ENCODE data around the gene MLLT11. TPM values are rescaled to one million over a fixed set of nuclear protein-coding genes. Genes with fewer than 3 reads are reported as not detected.

Gene MLLT11
- total RNA-seq, 2 experiments from 2014 or later: 4.1 to 5.0 TPM

GRCh38 chr1:151047591-151047924 lies 12.6 kb upstream of the MLLT11 start, which contains the start of gene C1orf56:
Gene C1orf56, plus strand, starts transcription at chr1:151047751. Its CDS starts 97 bp downstream, at chr1:151047848.
- peaks cover 40% of the 10 kb centered on the region for H3K4me1 Mint-ChIP-seq

GRCh38 chr1:151047925-151048644 lies 12.1 kb upstream of the MLLT11 start:
- ATAC-seq (peak; percentile 85), DNase-seq (peak; percentile 79)
- Mint-ChIP-seq H3K27ac (peak overlapping the region; percentile 87), H3K27me3 (no peaks in the 10 kb centered on the region), H3K4me3 (peak overlapping the region; percentile 91), H3K4me1 (peaks cover 36% of the 10 kb centered on the region), H3K36me3 (peaks cover 23% of the 10 kb centered on the region), H3K9me3 (ENCODE audit: low read depth) (no peaks in the 10 kb centered on the region)
- CTCF ChIA-PET: interaction anchor here (0.7 to 8.9 kb wide), 17 partner anchors 11 to 480 kb away, joined by 3 to 76 read pairs (median 4); partner anchors contain the start of genes CDC42SE1, CERS2, MINDY1 and MLLT11

More at GRCh38 chr1:151047591-151047924, 12.6 kb upstream of the MLLT11 start, which contains the start of gene C1orf56:
- Mint-ChIP-seq H3K27me3 (no peaks in the 10 kb centered on the region), H3K9me3 (ENCODE audit: low read depth) (no peaks in the 10 kb centered on the region), H3K4me3 (peak within 1 kb of the TSS; percentile 91), H3K36me3 (peaks cover 18% of the 10 kb centered on the region), H3K27ac (peak within 1 kb of the TSS; percentile 87)
- CTCF ChIA-PET: interaction anchor here (1.0 to 8.9 kb wide), 15 partner anchors 12 to 480 kb away, joined by 3 to 76 read pairs (median 6); partner anchors contain the start of genes CDC42SE1, GABPB2, MINDY1 and MLLT11
- ATAC-seq (peak; percentile 74), DNase-seq (peak; percentile 66)

GRCh38 chr1:151048645-151049032 lies 11.6 kb upstream of the MLLT11 start:
- Mint-ChIP-seq H3K4me1 (peaks cover 32% of the 10 kb centered on the region), H3K27ac (peak overlapping the region; percentile 87), H3K27me3 (no peaks in the 10 kb centered on the region), H3K9me3 (ENCODE audit: low read depth) (no peaks in the 10 kb centered on the region), H3K4me3 (peak overlapping the region; percentile 91), H3K36me3 (peaks cover 29% of the 10 kb centered on the region)
- CTCF ChIA-PET: interaction anchor here (0.7 to 8.9 kb wide), 13 partner anchors 11 to 481 kb away, joined by 3 to 76 read pairs (median 6); partner anchors contain the start of genes CDC42SE1, CERS2, MINDY1 and MLLT11
- DNase-seq (no peak), ATAC-seq (no peak)

GRCh38 chr1:151049458-151049857 lies 10.7 kb upstream of the MLLT11 start:
- Mint-ChIP-seq H3K4me3 (no peak overlapping the region), H3K9me3 (ENCODE audit: low read depth) (no peaks in the 10 kb centered on the region), H3K36me3 (peaks cover 36% of the 10 kb centered on the region), H3K27ac (peak overlapping the region; percentile 54), H3K4me1 (peaks cover 34% of the 10 kb centered on the region), H3K27me3 (no peaks in the 10 kb centered on the region)
- CTCF ChIA-PET: interaction anchor here (1.1 to 8.9 kb wide), 4 partner anchors 10 to 28 kb away, joined by 5 to 76 read pairs (median 39); partner anchors contain the start of genes CDC42SE1, GABPB2 and MLLT11
- no peak for DNase-seq
- no peak for ATAC-seq

GRCh38 chr1:151050051-151050688 lies 10.0 kb upstream of the MLLT11 start:
- Mint-ChIP-seq H3K4me3 (no peak overlapping the region), H3K36me3 (peaks cover 42% of the 10 kb centered on the region), H3K9me3 (ENCODE audit: low read depth) (no peaks in the 10 kb centered on the region), H3K27me3 (no peaks in the 10 kb centered on the region), H3K4me1 (peaks cover 39% of the 10 kb centered on the region), H3K27ac (peak overlapping the region; percentile 54)
- ATAC-seq: no peak
- CTCF ChIA-PET: interaction anchor here (0.9 to 8.9 kb wide), 5 partner anchors 9 to 55 kb away, joined by 3 to 76 read pairs (median 7); partner anchors contain the start of genes CDC42SE1, GABPB2 and MLLT11
- no peak for DNase-seq

GRCh38 chr1:151051356-151052009 lies 8.7 kb upstream of the MLLT11 start:
- Mint-ChIP-seq H3K4me3 (no peak overlapping the region), H3K4me1 (peaks cover 52% of the 10 kb centered on the region), H3K36me3 (peaks cover 55% of the 10 kb centered on the region), H3K27me3 (no peaks in the 10 kb centered on the region), H3K27ac (peak overlapping the region; percentile 35), H3K9me3 (ENCODE audit: low read depth) (no peaks in the 10 kb centered on the region)
- DNase-seq (no peak), ATAC-seq (no peak)
- CTCF ChIA-PET: interaction anchor here (0.9 to 8.9 kb wide), 3 partner anchors 8 to 56 kb away, joined by 3 to 76 read pairs (median 71); partner anchors contain the start of genes CDC42SE1 and MLLT11

- Mint-ChIP-seq H3K27me3 (no peaks in the 10 kb centered on the region), H3K4me3 (peak overlapping the region; percentile 91), H3K36me3 (peaks cover 75% of the 10 kb centered on the region), H3K4me1 (peaks cover 41% of the 10 kb centered on the region), H3K27ac (peak overlapping the region; percentile 96), H3K9me3 (ENCODE audit: low read depth) (no peaks in the 10 kb centered on the region)
- DNase-seq: no peak
- no peak for ATAC-seq
- CTCF ChIA-PET: interaction anchor here (1.1 to 8.3 kb wide), 6 partner anchors 6 to 44 kb away, joined by 3 to 71 read pairs (median 6); partner anchors contain the start of genes C1orf56 and GABPB2
These were observed 5.1 kb upstream of the MLLT11 start for GRCh38 chr1:151054971-151055547.

GRCh38 chr1:151055581-151055980 lies 4.6 kb upstream of the MLLT11 start:
- H3K4me1 Mint-ChIP-seq: peaks cover 44% of the 10 kb centered on the region
- ATAC-seq (no peak), DNase-seq (no peak)
- CTCF ChIA-PET: interaction anchor here (1.1 to 8.3 kb wide), 6 partner anchors 7 to 44 kb away, joined by 3 to 71 read pairs (median 6); partner anchors contain the start of genes C1orf56 and GABPB2
- H3K27me3 Mint-ChIP-seq: no peaks in the 10 kb centered on the region
- peaks cover 72% of the 10 kb centered on the region for H3K36me3 Mint-ChIP-seq
- H3K27ac Mint-ChIP-seq: peak overlapping the region; percentile 96
- no peaks in the 10 kb centered on the region for H3K9me3 Mint-ChIP-seq (ENCODE audit: low read depth)
- peak overlapping the region; percentile 91 for H3K4me3 Mint-ChIP-seq

GRCh38 chr1:151056149-151056548 lies 4.0 kb upstream of the MLLT11 start:
- Mint-ChIP-seq H3K36me3 (peaks cover 70% of the 10 kb centered on the region), H3K4me3 (peak overlapping the region; percentile 91), H3K9me3 (ENCODE audit: low read depth) (no peaks in the 10 kb centered on the region), H3K27ac (peak overlapping the region; percentile 96), H3K4me1 (peaks cover 49% of the 10 kb centered on the region), H3K27me3 (no peaks in the 10 kb centered on the region)
- DNase-seq (peak; percentile 53), ATAC-seq (peak; percentile 20)
- CTCF ChIA-PET: interaction anchor here (1.1 to 8.3 kb wide), 8 partner anchors 7 to 43 kb away, joined by 3 to 71 read pairs (median 9); partner anchors contain the start of genes C1orf56 and GABPB2

GRCh38 chr1:151058692-151059091 lies 1.5 kb upstream of the MLLT11 start:
- H3K36me3 Mint-ChIP-seq: peaks cover 49% of the 10 kb centered on the region
- H3K4me1 Mint-ChIP-seq: peaks cover 55% of the 10 kb centered on the region
- H3K27ac Mint-ChIP-seq: peak overlapping the region; percentile 96
- CTCF ChIA-PET: interaction anchor here (0.6 to 8.3 kb wide), 12 partner anchors 9 to 139 kb away, joined by 3 to 71 read pairs (median 4); partner anchors contain the start of genes C1orf56, GABPB2, MINDY1 and TNFAIP8L2
- H3K4me3 Mint-ChIP-seq: peak overlapping the region; percentile 91
- ATAC-seq: peak; percentile 0
- no peaks in the 10 kb centered on the region for H3K27me3 Mint-ChIP-seq
- peak; percentile 51 for DNase-seq
- no peaks in the 10 kb centered on the region for H3K9me3 Mint-ChIP-seq (ENCODE audit: low read depth)

GRCh38 chr1:151059109-151060006 lies 839 bp upstream of the MLLT11 start, which contains the start of gene CDC42SE1:
Gene CDC42SE1, minus strand, starts transcription at chr1:151059622. Its CDS starts 3,892 bp downstream, at chr1:151055730.
- H3K9me3 Mint-ChIP-seq (ENCODE audit: low read depth): no peaks in the 10 kb centered on the region

More at GRCh38 chr1:151059109-151060006, 839 bp upstream of the MLLT11 start, which contains the start of gene CDC42SE1:
- peaks cover 43% of the 10 kb centered on the region for H3K36me3 Mint-ChIP-seq
- H3K27ac Mint-ChIP-seq: peak within 1 kb of the TSS; percentile 96
- DNase-seq: peak; percentile 92
- peak within 1 kb of the TSS; percentile 91 for H3K4me3 Mint-ChIP-seq
- H3K27me3 Mint-ChIP-seq: no peaks in the 10 kb centered on the region
- CTCF ChIA-PET: interaction anchor here (0.6 to 8.3 kb wide), 15 partner anchors 9 to 129 kb away, joined by 3 to 71 read pairs (median 4); partner anchors contain the start of genes C1orf56, GABPB2, MINDY1 and TNFAIP8L2
- peaks cover 53% of the 10 kb centered on the region for H3K4me1 Mint-ChIP-seq
- ATAC-seq: peak; percentile 80
